ENCODE data around the gene OR6B1.
"Not testable (repeated sequence)": the region's sequence is repeated elsewhere in the genome, so short reads cannot be mapped to it uniquely, and the experiment has no call there.

The OR6B1 gene

GRCh38 chr7:144006029-144006691, 6.0 kb downstream of the OR6B1 start:
- no peak for DNase-seq (ENCODE audit: low read depth)

DNA sequence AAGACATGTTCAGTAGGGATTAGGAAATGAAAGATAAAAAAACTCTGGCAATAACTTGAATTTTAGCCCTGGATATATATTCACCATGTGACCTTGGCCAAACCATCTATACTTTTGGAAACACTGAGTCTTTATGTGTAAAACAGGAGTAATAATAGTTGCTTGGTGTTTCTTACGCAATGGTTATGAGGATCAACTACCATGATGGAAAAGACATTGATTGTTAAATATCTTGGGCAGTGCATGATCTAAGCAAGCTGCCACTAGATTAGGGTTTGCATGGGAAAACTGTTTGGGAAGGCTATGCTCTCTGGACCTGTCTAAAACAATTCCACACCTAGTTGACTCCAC, 6.5 kb downstream of the OR6B1 start:
- DNase-seq (ENCODE audit: low read depth) = no peak

DNA sequence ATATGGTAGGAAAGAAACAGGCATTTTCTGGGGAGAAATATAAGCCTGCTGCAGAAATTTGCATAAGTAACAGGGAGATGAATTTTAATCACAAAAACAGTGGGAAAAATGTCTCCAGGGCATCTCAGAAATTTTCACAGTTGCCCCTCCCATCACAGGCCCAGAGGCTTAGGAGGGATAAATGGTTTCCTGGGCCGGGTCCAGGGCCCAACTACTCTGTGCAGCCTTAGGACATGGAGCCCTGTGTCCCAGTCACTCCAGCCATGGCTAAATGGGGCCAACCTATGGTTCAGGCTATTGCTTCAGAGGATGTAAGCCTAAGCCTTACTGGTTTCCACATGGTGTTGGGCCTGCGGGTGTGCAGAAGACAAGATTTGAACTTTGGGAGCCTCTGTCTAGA, 9.2 kb downstream of the OR6B1 start:
- DNase-seq (ENCODE audit: low read depth) = no peak

GRCh38 chr7:144010061-144010460, 9.9 kb downstream of the OR6B1 start:
- not testable (repeated sequence) for DNase-seq (ENCODE audit: low read depth)

DNA sequence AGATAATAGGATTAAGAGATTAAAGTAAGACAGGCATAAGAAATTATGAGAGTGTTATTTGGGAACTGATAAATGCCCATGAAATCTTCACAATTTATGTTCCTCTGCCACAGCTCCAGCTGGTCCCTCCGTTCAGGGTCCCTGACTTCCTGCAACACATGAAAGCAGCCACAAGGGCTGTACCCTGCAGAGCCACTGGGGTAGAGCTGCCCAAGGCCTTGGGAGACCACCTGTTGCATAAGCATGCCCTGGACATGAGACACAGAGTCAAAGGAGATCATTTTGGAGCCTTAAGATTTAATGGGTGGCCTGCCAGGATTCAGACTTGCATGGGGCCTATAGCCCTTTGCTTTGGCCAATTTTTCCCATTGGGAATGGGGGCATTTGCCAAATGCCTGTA, 10.7 kb downstream of the OR6B1 start:
- DNase-seq (ENCODE audit: low read depth) = not testable (repeated sequence)

DNA sequence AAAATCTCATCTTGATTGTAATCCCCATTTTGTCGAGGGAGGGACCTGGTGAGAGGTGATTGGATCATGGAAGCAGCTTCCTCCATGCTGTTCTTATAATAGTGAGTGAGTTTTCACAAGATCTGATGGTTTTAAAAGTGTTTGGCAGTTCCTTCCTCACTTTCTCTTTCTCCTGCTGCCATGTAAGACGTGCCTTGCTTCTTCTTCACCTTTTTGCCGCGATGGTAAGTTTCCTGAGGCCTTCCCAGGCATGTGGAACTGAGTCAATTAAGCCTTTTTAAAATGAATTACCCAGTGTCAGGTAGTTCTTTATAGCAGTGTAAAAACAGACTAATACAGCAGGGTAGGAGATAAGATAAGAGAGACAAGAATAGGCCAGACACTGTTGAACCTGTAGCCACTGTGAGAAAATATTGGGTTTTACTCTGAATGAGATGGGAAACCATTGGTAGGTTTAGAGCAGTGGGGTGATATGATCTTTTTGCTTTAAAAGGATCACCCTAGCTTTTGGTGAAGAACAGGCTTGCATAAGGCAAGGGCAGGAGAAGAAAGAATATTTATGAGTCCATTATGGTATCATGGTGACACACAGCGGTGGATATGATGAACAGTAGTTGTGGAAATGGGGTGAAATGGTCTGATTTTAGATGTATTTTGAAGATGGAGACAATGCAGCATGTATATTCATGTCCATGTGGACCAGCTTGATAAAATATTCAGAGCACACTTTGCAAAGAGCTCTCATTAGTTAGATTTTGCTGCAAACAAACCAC, 11.5 kb downstream of the OR6B1 start:
- no peak for DNase-seq (ENCODE audit: low read depth)

GRCh38 chr7:144018065-144018464, 17.9 kb downstream of the OR6B1 start:
- DNase-seq (ENCODE audit: low read depth) = no peak

DNA sequence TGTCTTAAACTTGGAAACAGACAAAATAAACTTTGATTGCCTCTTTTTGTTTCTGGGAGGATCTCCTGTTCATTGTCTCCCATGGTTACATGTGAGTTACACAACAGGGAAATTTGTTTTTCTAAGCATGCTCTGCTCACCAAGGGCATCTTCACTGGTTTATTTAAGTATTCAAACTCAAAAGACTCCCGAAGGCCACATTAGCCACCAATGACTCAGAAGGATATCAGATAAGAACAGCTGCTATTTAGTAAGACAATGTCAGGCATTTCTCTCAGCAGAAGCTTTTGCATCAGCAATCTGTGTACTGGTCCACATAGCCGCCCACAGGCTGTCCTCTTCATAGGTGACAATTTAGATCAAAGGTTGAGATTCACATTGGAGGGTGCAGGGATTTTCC, 19.3 kb downstream of the OR6B1 start:
- DNase-seq (ENCODE audit: low read depth) = no peak

DNA sequence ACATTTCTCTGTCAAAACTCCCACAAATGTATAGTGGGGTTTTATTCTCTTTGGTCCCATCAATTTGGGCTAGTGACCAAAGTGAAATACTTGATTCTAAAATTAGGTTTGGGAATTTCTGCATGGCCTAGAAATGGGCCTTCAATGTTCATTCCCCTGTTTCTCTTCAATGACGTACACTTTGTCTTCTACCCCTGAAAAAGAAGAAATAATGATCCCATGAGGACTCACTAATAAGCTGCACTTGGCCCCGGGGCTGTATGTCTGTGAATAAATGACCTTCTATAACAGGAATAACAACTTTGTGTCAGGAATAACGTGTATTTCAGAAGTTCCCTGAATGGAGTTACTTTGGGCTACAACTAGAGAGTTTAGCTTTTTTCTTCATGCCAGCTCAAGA, 20.2 kb downstream of the OR6B1 start:
- DNase-seq (ENCODE audit: low read depth) = no peak

GRCh38 chr7:144022169-144022568, 22.0 kb downstream of the OR6B1 start:
- DNase-seq (ENCODE audit: low read depth) = no peak

GRCh38 chr7:144023171-144023827, 23.2 kb downstream of the OR6B1 start:
- no peak for DNase-seq (ENCODE audit: low read depth)

DNA sequence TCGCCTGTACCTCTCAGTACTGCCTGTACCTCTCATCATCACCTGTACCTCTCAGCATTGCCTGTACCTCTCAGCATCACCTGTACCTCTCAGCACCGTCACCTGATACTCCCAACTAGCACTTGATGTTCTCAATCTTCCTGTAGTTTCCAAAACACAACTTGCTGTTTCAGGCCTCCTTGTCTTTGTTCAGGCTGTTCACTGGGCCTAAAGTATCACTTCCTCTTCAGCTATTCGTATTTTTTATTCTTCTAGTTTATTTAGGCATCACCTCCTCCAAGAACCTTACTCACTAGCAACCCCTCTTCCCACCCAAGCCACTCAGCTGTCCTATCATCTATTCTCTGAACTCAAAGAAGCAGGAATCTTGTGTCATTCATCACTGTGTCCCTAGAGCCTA, 24.1 kb downstream of the OR6B1 start:
- no peak for DNase-seq (ENCODE audit: low read depth)

DNA sequence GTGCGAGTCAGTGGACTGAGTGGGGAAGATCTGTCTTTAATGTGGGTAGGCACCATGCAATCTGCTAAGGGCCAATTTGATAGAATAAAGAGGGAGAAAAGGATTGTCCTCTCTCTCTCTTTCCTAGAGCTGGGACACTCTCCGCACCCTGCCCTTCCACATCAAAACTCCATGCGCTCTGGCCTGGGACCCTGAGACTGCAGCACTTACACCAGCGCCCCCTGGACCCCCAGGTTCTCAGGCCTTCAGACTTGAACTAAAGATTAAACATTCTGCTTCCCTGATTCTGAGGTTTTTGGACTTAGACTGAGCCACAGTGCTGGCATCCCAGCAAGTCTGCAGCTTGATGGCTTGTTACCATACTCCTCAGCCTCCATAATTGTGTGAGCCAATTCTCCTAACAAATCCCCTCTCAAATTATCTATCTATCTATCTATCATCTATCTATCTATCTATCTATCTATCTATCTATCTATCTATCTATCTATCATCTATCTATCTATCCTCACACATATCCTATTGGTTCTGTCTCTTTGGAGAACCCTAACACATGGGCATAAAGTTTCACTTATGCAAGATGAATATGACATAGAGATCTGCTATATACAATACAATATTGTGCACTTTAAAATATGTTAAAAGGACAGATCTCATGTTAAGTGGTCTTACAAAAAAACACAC, 26.2 kb downstream of the OR6B1 start:
- DNase-seq (ENCODE audit: low read depth) = no peak

DNA sequence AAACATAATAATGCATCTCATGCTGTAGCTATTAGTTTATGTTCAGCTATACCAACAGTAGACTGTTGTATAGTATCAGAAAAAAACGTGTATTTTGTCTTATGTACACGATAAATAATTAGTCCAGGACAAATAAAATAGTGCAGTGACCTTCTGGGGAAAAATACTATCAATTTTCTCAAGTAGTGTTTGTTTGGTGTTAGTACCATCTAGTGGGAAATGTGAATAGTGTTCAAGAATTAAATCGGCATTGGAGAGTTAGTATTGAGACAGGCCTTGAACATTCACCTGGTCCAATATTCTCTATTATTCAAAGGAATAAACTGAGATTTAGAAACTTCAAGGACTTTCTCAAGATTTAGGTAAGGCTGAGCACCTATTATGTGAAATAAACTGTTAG, 26.9 kb downstream of the OR6B1 start:
- DNase-seq (ENCODE audit: low read depth) = no peak

- DNase-seq (ENCODE audit: low read depth) = no peak
Observed at GRCh38 chr7:144027974-144028373, 27.9 kb downstream of the OR6B1 start.

DNA sequence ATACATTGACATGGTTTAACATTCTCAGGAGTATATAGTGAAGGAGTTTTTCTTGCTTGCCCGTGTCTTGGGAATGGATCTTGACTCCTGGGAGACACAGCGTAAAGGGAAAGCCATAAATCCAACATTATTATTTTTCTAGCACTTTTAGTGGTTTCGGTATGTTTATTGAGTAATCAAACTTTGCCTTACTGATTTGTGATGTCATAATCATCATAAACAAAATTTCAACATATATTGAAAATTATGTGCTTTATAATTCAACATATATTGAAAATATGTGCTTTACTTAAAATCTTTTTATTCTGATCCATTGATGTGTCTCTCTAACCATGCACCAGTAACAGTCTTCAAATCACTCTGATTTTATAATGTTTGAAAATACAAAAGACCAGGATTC, 28.4 kb downstream of the OR6B1 start:
- no peak for DNase-seq (ENCODE audit: low read depth)

GRCh38 chr7:144032516-144032915, 32.4 kb downstream of the OR6B1 start:
- DNase-seq (ENCODE audit: low read depth) = no peak

DNA sequence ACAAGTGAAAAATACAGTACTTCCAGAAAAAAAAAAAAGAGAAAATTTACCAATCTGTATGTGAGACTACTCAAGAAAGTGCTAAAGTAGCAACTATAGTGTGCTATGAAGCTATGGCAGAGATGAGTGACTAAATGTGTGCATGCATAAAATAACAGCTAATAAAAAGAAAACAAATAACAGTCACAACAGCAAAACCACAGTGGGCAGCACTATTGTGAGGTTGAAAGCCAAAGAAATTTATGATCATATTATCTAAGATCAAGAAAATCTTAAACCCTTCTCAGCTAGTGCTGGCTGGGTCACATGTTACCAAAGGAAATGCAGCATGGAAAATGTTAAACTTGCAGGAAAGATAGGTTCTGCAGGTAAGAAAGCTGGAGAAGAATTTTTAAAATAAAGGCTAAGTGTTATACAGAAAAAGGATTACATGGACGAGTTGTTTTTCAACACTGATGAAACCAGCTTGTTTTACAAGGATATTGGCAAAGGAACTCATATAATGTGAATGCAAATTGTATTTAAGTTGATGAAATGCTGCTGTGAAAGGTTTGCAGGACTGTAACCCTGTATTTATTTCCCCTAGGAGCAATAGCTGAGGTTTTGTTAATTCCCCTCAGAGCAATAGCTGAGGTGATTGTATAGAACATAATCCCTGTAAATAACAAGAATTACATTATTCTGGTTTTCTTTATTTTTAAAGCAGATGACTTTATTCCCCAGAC, 33.0 kb downstream of the OR6B1 start:
- no peak for DNase-seq (ENCODE audit: low read depth)

GRCh38 chr7:144035385-144035784, 35.3 kb downstream of the OR6B1 start:
- no peak for DNase-seq (ENCODE audit: low read depth)

GRCh38 chr7:144036302-144036885, 36.3 kb downstream of the OR6B1 start:
- DNase-seq (ENCODE audit: low read depth) = no peak

- no peak for DNase-seq (ENCODE audit: low read depth)
Observed at GRCh38 chr7:144037414-144038035, 37.4 kb downstream of the OR6B1 start.

All from activated T-cell treated with anti-CD3 and anti-CD28 coated beads for 1 hour (primary cell).